H1 (cell line): Measurements from ENCODE around the gene KCNC4. TPM values are rescaled to one million over a fixed set of nuclear protein-coding genes. Genes with fewer than 3 reads are reported as not detected.

ENCODE experiments used
- CTCF ChIA-PET: fragments of 300-600 bp; sonication (Branson Sonifier 250); formaldehyde crosslinking; loops from one replicate; lab custom pipeline; 2021; ENCODE audit not compliant: partially characterized antibody; lab: Charles Lee
- POLR2A ChIA-PET: fragments of 300-600 bp; sonication (Branson Sonifier 250); formaldehyde crosslinking; loops from one replicate; lab custom pipeline; 2021; ENCODE audit warnings: inconsistent platforms; ENCODE audit not compliant: partially characterized antibody; lab: Charles Lee
- DNase-seq, 2 experiments: peaks; one replicate each; pipeline versions ENCODE4 v3.0.0 to v3.0.0-alpha.2; 2010 to 2022; ENCODE audit warnings: low spot score in 2 of 2, low read depth in 1 of 2, mixed read lengths in 1 of 2
- FAIRE-seq: peaks from 2 replicates; lab custom pipeline; 2011; peaks lifted over from hg19 to GRCh38; lab: Jason Lieb, UNC
- H2AFZ ChIP-seq: 2 replicates; pipeline ENCODE4 v1.8.1; 2012; ENCODE audit warnings: low read length, inconsistent platforms
- H2AK5ac ChIP-seq: 2 replicates; pipeline ENCODE4 v1.6.1; 2013; ENCODE audit warnings: low read depth, low read length
- H2BK120ac ChIP-seq: replicated peaks from 2 replicates; pipeline ENCODE3; 2013; ENCODE audit warnings: low read depth, low read length, inconsistent platforms
- H2BK12ac ChIP-seq: 2 replicates; pipeline ENCODE4 v1.6.1; 2013; ENCODE audit warnings: low read depth, low read length
- H2BK15ac ChIP-seq: 2 replicates; pipeline ENCODE4 v1.6.1; 2013; ENCODE audit warnings: low read length
- H2BK20ac ChIP-seq: 2 replicates; pipeline ENCODE4 v1.6.1; 2013; ENCODE audit warnings: low read length
- H2BK5ac ChIP-seq: 2 replicates; pipeline ENCODE4 v1.6.1; 2013; ENCODE audit warnings: low read depth, low read length
- H3K14ac ChIP-seq: 2 replicates; pipeline ENCODE4 v1.6.1; 2013; ENCODE audit warnings: inconsistent platforms; ENCODE audit not compliant: insufficient read length
- H3K18ac ChIP-seq: 2 replicates; pipeline ENCODE4 v1.6.1; 2013; ENCODE audit warnings: low read length; ENCODE audit errors: extremely low read depth
- H3K23ac ChIP-seq: 2 replicates; pipeline ENCODE4 v1.6.1; 2013; ENCODE audit warnings: inconsistent platforms; ENCODE audit not compliant: insufficient read length
- H3K23me2 ChIP-seq: 2 replicates; pipeline ENCODE4 v1.6.1; 2013; ENCODE audit warnings: low read depth, low read length
- H3K27ac ChIP-seq: 2 replicates; pipeline ENCODE4 v1.6.1; 2011; ENCODE audit warnings: low read depth, low read length, inconsistent platforms
- H3K27me3 ChIP-seq, 4 experiments: replicated peaks in 1 of 4; 1 replicate in 1 of 4; 2 replicates in 3 of 4; pipeline versions ENCODE4 v1.6.1 to v1.8.1; 2011 to 2013; ENCODE audit warnings: low read length in 3 of 4, mild to moderate bottlenecking in 3 of 4, inconsistent platforms in 2 of 4, mixed read lengths in 2 of 4, moderate library complexity in 1 of 4; ENCODE audit not compliant: control insufficient read depth in 3 of 4, insufficient read depth in 3 of 4; ENCODE audit errors: extremely low read depth in 1 of 4
- H3K36me3 ChIP-seq, 4 experiments: 2 replicates each; pipeline versions ENCODE4 v1.6.1 to v1.8.1; 2011 to 2013; ENCODE audit warnings: mild to moderate bottlenecking in 4 of 4, low read length in 3 of 4, moderate library complexity in 2 of 4, control low read depth in 1 of 4, inconsistent platforms in 1 of 4; ENCODE audit not compliant: insufficient read depth in 4 of 4, control insufficient read depth in 2 of 4
- H3K4ac ChIP-seq: replicated peaks from 2 replicates; pipeline ENCODE3; 2013; ENCODE audit warnings: low read length, low read depth, mixed read lengths, inconsistent platforms; ENCODE audit not compliant: insufficient read length
- H3K4me1 ChIP-seq, 4 experiments: replicated peaks in 1 of 4; 1 replicate in 1 of 4; 2 replicates in 3 of 4; pipeline versions ENCODE4 v1.6.1 to v1.8.1; 2011 to 2013; ENCODE audit warnings: low read length in 3 of 4, inconsistent platforms in 2 of 4, mixed read lengths in 1 of 4; ENCODE audit not compliant: insufficient read depth in 4 of 4, control insufficient read depth in 3 of 4
- H3K4me2 ChIP-seq, 2 experiments: 2 replicates each; pipeline versions ENCODE4 v1.6.1 to v1.8.1; 2011 to 2013; ENCODE audit warnings: low read depth in 2 of 2, low read length in 2 of 2, control low read depth in 1 of 2, inconsistent platforms in 1 of 2, mild to moderate bottlenecking in 1 of 2; ENCODE audit not compliant: insufficient read depth in 1 of 2
- H3K4me3 ChIP-seq, 4 experiments: fragments of 200-600, 300-600 bp in 1 of 4; sonication (generic), shearing (Covaris generic), sonication (Bioruptor Twin) in 1 of 4; 2 replicates each; pipeline versions ENCODE4 v1.5.1 to v1.8.1; 2011 to 2016; ENCODE audit warnings: low read length in 4 of 4, low read depth in 3 of 4, control low read depth in 2 of 4, inconsistent platforms in 2 of 4, mild to moderate bottlenecking in 2 of 4, mixed read lengths in 1 of 4, moderate library complexity in 1 of 4; ENCODE audit not compliant: insufficient read depth in 2 of 4; ENCODE audit errors: extremely low read depth in 1 of 4
- H3K56ac ChIP-seq: replicated peaks from 2 replicates; pipeline ENCODE3; 2013; ENCODE audit warnings: low read depth, mild to moderate bottlenecking, mixed read lengths, low read length, inconsistent platforms; ENCODE audit not compliant: insufficient read length
- H3K79me1 ChIP-seq: 2 replicates; pipeline ENCODE4 v1.6.1; 2013; ENCODE audit warnings: low read depth, low read length, control low read depth
- H3K79me2 ChIP-seq, 2 experiments: 2 replicates each; pipeline versions ENCODE4 v1.6.1 to v1.8.1; 2012 to 2013; ENCODE audit warnings: low read length in 2 of 2, mild to moderate bottlenecking in 2 of 2, inconsistent platforms in 1 of 2; ENCODE audit not compliant: insufficient read depth in 2 of 2, control insufficient read depth in 1 of 2
- H3K9ac ChIP-seq, 4 experiments: replicated peaks in 1 of 4; 1 replicate in 1 of 4; 2 replicates in 3 of 4; pipeline versions ENCODE4 v1.6.1 to v1.8.1; 2011 to 2013; ENCODE audit warnings: low read depth in 3 of 4, low read length in 3 of 4, control low read depth in 2 of 4, mild to moderate bottlenecking in 2 of 4, moderate library complexity in 2 of 4, inconsistent platforms in 1 of 4; ENCODE audit errors: extremely low read depth in 1 of 4
- H3K9me3 ChIP-seq, 2 experiments: 2 replicates each; pipeline versions ENCODE4 v1.6.1 to v1.8.1; 2012 to 2013; ENCODE audit warnings: mild to moderate bottlenecking in 2 of 2, moderate library complexity in 2 of 2, control low read depth in 1 of 2, inconsistent platforms in 1 of 2, low read depth in 1 of 2, low read length in 1 of 2, mixed read lengths in 1 of 2; ENCODE audit not compliant: insufficient read depth in 2 of 2
- H4K20me1 ChIP-seq, 2 experiments: replicated peaks in 1 of 2; 2 replicates each; pipeline versions ENCODE3 to v1.8.1; 2011 to 2013; ENCODE audit warnings: inconsistent platforms in 2 of 2, low read length in 2 of 2, mild to moderate bottlenecking in 1 of 2; ENCODE audit not compliant: insufficient read depth in 2 of 2, control insufficient read depth in 1 of 2
- H4K5ac ChIP-seq: 2 replicates; pipeline ENCODE4 v1.6.1; 2013; ENCODE audit warnings: low read length, low read depth, mixed read lengths, inconsistent platforms; ENCODE audit not compliant: insufficient read length
- H4K8ac ChIP-seq: 2 replicates; pipeline ENCODE4 v1.8.0; 2013; ENCODE audit warnings: mild to moderate bottlenecking, moderate library complexity, low read length, inconsistent platforms; ENCODE audit not compliant: insufficient read depth; ENCODE audit errors: extremely low read depth
- H4K91ac ChIP-seq: replicated peaks from 2 replicates; pipeline ENCODE3; 2013; ENCODE audit warnings: low read length, mixed read lengths, inconsistent platforms; ENCODE audit not compliant: insufficient read length
- ASH2L ChIP-seq: fragments of 200-600, 300-600 bp; sonication (generic); IDR thresholded peaks from one replicate; pipeline ENCODE4 v1.7.1; 2017; ENCODE audit warnings: low read length
- CEBPB ChIP-seq: IDR thresholded peaks from 2 replicates; pipeline ENCODE4 v1.6.1; 2012; ENCODE audit warnings: low read depth, low read length
- SIRT6 ChIP-seq: IDR thresholded peaks from one replicate; pipeline ENCODE4 v1.7.1; 2012; ENCODE audit warnings: low read length, inconsistent platforms
- SP4 ChIP-seq: IDR thresholded peaks from 2 replicates; pipeline ENCODE4 v1.6.1; 2012; ENCODE audit warnings: low read length, inconsistent platforms
- SUZ12 ChIP-seq: fragments of 200-600 bp; sonication (generic); IDR thresholded peaks from 2 replicates; pipeline ENCODE4 v1.6.1; 2012; ENCODE audit warnings: mild to moderate bottlenecking, inconsistent platforms, low read length, moderate library complexity, mixed read lengths
- WGBS, 2 experiments: shearing (Covaris generic) in 1 of 2; methylation state at CpG; one replicate each; pipeline versions ENCODE4 v1.1.6 to v1.1.7; 2013 to 2015; ENCODE audit warnings: low lambda C conversion rate in 2 of 2, mixed read lengths in 2 of 2, inconsistent platforms in 1 of 2, low coverage in 1 of 2, missing lambda C conversion rate in 1 of 2; ENCODE audit not compliant: insufficient replicate concordance in 2 of 2, insufficient coverage in 1 of 2, insufficient read length in 1 of 2; ENCODE audit errors: extremely low coverage in 1 of 2, missing lambda C conversion rate in 1 of 2; 5-methylcytosine and 5-hydroxymethylcytosine counted together
- polyA plus RNA-seq, 7 experiments: library from polyadenylated mRNA; depleted of rRNA in 3 of 7; stranded (reverse) in 5 of 7; unstranded in 2 of 7; fragments of >200 nt in 5 of 7; fragments of 200-250 nt in 2 of 7; gene quantifications; 1 replicate in 5 of 7; 2 replicates in 1 of 7; 4 replicates in 1 of 7; pipeline versions ENCODE4 v1.2.1 to v1.2.3, GENCODE V29; 2011 to 2013; ENCODE audit warnings: missing spikeins in 2 of 7, mixed read lengths in 2 of 7
- total RNA-seq: library from RNA; stranded (reverse); fragmentation: NEBNext Ultra II Directional; extraction: Animal tissue kit (Norgen Biotek cat#: 25700); gene quantifications from 2 replicates; pipeline ENCODE4 v1.2.1, GENCODE V29; 2021

KCNC4 gene
- total and polyA plus RNA-seq, 2 of the 8 experiments (the other 6 are each of a cell fraction or from before 2014, with no cell fraction given) = 8.1 to 11.2 TPM

DNA sequence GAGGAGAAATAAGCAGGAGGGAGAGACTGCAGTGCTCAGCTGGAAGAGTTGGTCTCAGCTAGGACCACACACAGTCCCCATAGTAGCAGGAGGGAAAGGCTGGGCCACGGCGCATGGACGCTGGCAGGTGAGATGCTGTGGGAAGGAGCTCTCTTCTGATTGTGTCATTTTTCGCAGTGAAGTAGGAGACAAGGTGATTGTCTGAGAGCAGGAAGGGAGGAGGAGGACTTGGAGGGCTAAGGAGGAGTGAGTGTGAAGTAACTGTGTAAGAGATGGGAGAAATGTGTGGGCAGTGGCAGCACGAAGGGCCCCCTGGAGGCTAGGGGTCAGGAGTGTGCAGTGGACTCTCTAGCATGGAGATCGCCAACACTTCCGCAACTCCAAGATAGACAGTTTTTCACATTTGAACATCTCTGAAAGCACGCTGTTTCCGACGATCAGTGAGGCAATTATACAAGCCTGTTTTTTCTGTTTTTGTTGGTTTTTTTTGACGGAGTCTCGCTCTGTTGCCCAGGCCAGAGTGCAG is 26.4 kb upstream of the KCNC4 start:
- H4K91ac ChIP-seq = no peak overlapping the region
- no peak overlapping the region for H2BK12ac ChIP-seq
- no peak overlapping the region for H4K8ac ChIP-seq
- H3K9me3 ChIP-seq = no peaks in the 10 kb centered on the region
- no peaks in the 10 kb centered on the region for H3K23me2 ChIP-seq
- ChIA-PET POLR2A (no interaction called here), CTCF (interaction anchor here (1.0 to 2.2 kb wide), 5 partner anchors 10 to 312 kb away, joined by 3 to 10 read pairs (median 4); no protein-coding TSS in a partner anchor)
- H4K20me1 ChIP-seq = no peaks in the 10 kb centered on the region
- no peak for DNase-seq
- 90% methylated on average over 12 of the region's 12 CpGs; no CpG with 5 or more reads in 1 of the 2 experiments for WGBS, 2 experiments
- H3K4me3 ChIP-seq = no peak overlapping the region
- no peak overlapping the region for H2BK20ac ChIP-seq
- H3K79me2 ChIP-seq = no peaks in the 10 kb centered on the region
- no peak overlapping the region for H3K27ac ChIP-seq
- H2BK15ac ChIP-seq = no peak overlapping the region
- H3K18ac ChIP-seq = no peak overlapping the region
- no peak overlapping the region for H3K56ac ChIP-seq
- no peak overlapping the region for H2BK5ac ChIP-seq
- no peak overlapping the region for H2AK5ac ChIP-seq
- H3K4ac ChIP-seq = no peak overlapping the region
- no peak for FAIRE-seq
- H3K23ac ChIP-seq = no peak overlapping the region
- no peak overlapping the region for H3K9ac ChIP-seq
- H3K4me1 ChIP-seq = peaks cover 0 to 2% (median 0%) of the 10 kb centered on the region in 4 experiments; a peak in 1 of 7 replicates
- no peak overlapping the region for H2AFZ ChIP-seq
- no peaks in the 10 kb centered on the region for H3K79me1 ChIP-seq
- no peak overlapping the region for H4K5ac ChIP-seq
- no peaks in the 10 kb centered on the region for H3K27me3 ChIP-seq
- H3K36me3 ChIP-seq = no peaks in the 10 kb centered on the region
- no peak overlapping the region for H3K4me2 ChIP-seq
- TF ChIP-seq ASH2L = no peak
- no peak for TF ChIP-seq SUZ12
- no peak for TF ChIP-seq SIRT6
- no peak for TF ChIP-seq CEBPB
- no peak for TF ChIP-seq SP4
- H2BK120ac ChIP-seq = no peak overlapping the region
- no peak overlapping the region for H3K14ac ChIP-seq
